Stimulated activated CD8-positive, alpha-beta memory T cell treated with anti-CD3 and anti-CD28 coated beads, Interleukin-4, amount 100 ng/mL, for 4 hours (primary cell): Measurements from ENCODE around the gene LYPD1.

ENCODE experiments used
- DNase-seq, 2 donors: peaks; one replicate each; pipeline ENCODE4 v3.0.0-alpha.2; 2020; ENCODE audit warnings: low read depth in 2 of 2, low spot score in 1 of 2

LYPD1 gene

GRCh38 chr2:132598536-132598935, 71.5 kb downstream of the LYPD1 start:
- no peak for DNase-seq

- DNase-seq = no peak
Measured at GRCh38 chr2:132597831-132598230, 72.2 kb downstream of the LYPD1 start.

GRCh38 chr2:132597166-132597565, 72.8 kb downstream of the LYPD1 start:
- DNase-seq = no peak

GRCh38 chr2:132595693-132596092, 74.3 kb downstream of the LYPD1 start:
- no peak for DNase-seq

GRCh38 chr2:132595186-132595585, 74.8 kb downstream of the LYPD1 start:
- no peak for DNase-seq
